PFSK-1 (cell line): ENCODE data around the gene RET.

Experiments
- FOXP2 ChIP-seq: optimal IDR thresholded peaks from 2 replicates; pipeline ENCODE3; 2011; ENCODE audit warnings: borderline replicate concordance, control low read depth, inconsistent platforms; ENCODE audit not compliant: insufficient read depth; ENCODE audit errors: extremely low read length, extremely low read depth
- POLR2AphosphoS5 ChIP-seq: IDR thresholded peaks from 2 replicates; pipeline ENCODE4 v1.6.1; 2012; ENCODE audit warnings: low read depth, mild to moderate bottlenecking, control low read depth, low read length, moderate library complexity
- SIN3A ChIP-seq: IDR thresholded peaks from 2 replicates; pipeline ENCODE4 v1.6.1; 2012; ENCODE audit warnings: mild to moderate bottlenecking, low read length, moderate library complexity, borderline replicate concordance; ENCODE audit not compliant: insufficient read depth
- TAF1 ChIP-seq: IDR thresholded peaks from 2 replicates; pipeline ENCODE4 v1.6.1; 2012; ENCODE audit warnings: low read length, control low read depth, borderline replicate concordance; ENCODE audit not compliant: insufficient read depth
- TF ChIP-seq, protein P1 (sequence below), 2 experiments: IDR thresholded peaks; 2 replicates each; pipeline versions ENCODE4 v1.6.1 to v1.8.0; 2011 to 2012; ENCODE audit warnings: low read depth in 2 of 2, low read length in 2 of 2, control low read depth in 1 of 2, inconsistent platforms in 1 of 2, mild to moderate bottlenecking in 1 of 2, moderate library complexity in 1 of 2; ENCODE audit not compliant: insufficient read depth in 1 of 2

The RET gene

GRCh38 chr10:43055991-43056567 lies 20.8 kb upstream of the RET start:
- no peak for TF ChIP-seq FOXP2
- TF ChIP-seq SIN3A = no peak
- TF ChIP-seq TAF1 = no peak
- TF ChIP-seq POLR2AphosphoS5 = no peak
- TF ChIP-seq, protein P1, sequence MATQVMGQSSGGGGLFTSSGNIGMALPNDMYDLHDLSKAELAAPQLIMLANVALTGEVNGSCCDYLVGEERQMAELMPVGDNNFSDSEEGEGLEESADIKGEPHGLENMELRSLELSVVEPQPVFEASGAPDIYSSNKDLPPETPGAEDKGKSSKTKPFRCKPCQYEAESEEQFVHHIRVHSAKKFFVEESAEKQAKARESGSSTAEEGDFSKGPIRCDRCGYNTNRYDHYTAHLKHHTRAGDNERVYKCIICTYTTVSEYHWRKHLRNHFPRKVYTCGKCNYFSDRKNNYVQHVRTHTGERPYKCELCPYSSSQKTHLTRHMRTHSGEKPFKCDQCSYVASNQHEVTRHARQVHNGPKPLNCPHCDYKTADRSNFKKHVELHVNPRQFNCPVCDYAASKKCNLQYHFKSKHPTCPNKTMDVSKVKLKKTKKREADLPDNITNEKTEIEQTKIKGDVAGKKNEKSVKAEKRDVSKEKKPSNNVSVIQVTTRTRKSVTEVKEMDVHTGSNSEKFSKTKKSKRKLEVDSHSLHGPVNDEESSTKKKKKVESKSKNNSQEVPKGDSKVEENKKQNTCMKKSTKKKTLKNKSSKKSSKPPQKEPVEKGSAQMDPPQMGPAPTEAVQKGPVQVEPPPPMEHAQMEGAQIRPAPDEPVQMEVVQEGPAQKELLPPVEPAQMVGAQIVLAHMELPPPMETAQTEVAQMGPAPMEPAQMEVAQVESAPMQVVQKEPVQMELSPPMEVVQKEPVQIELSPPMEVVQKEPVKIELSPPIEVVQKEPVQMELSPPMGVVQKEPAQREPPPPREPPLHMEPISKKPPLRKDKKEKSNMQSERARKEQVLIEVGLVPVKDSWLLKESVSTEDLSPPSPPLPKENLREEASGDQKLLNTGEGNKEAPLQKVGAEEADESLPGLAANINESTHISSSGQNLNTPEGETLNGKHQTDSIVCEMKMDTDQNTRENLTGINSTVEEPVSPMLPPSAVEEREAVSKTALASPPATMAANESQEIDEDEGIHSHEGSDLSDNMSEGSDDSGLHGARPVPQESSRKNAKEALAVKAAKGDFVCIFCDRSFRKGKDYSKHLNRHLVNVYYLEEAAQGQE (IDR thresholded peaks at IDR 0.05; ENCODE audit: insufficient read depth in 1 of 2, low read depth in 2 of 2, low read length in 2 of 2) = no peak

DNA sequence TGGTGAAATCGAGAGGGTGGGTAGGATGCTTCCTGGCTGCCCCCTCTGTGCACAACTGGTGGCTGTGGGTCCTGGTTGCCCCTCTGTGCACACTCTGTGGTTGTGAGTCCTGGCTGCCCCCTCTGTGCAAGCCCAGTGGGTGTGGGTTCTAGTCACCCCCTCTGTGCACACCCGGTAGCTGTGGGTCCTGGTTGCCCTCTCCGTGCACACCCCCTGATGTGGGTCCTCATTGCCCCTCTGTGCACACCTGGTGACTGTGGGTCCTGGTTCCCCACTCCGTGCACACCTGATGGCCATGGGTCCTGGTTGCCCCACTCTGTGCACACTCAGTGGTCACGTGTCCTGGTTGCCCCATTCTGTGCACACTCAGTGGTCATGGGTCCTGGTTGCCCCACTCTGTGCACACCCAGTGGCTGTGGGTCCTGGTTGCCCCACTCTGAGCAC lies 20.3 kb upstream of the RET start:
- TF ChIP-seq TAF1 (no peak), SIN3A (no peak), POLR2AphosphoS5 (no peak), FOXP2 (no peak)
- TF ChIP-seq, protein P1 (IDR thresholded peaks at IDR 0.05; ENCODE audit: insufficient read depth in 1 of 2, low read depth in 2 of 2, low read length in 2 of 2) = no peak

DNA sequence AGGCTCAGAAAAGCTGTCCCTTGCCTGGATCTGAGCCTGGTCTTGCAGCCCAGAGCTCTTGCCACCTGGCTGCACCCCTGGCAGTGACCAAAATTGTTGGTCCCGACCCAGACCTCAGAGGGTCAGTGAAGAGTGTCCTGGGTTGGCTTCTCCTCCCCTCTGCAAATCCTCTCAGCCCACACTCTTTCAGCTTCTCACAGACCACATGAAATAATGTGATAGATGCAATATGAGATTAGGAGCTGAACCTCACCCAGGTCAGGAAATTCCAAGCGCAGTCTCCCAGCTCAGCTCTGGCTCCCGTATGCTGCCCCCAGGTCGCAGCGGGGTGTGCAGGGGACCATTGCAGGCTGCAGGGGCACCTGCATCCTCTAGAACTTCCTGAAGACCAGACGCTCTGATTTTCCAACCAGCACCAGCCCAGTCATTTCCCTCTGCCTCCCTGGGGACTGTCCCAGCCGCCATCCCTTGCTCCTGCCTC lies 19.6 kb upstream of the RET start:
- TF ChIP-seq SIN3A (no peak), FOXP2 (no peak), POLR2AphosphoS5 (no peak), TAF1 (no peak)
- TF ChIP-seq, protein P1 (IDR thresholded peaks at IDR 0.05; ENCODE audit: insufficient read depth in 1 of 2, low read depth in 2 of 2, low read length in 2 of 2) = no peak

DNA sequence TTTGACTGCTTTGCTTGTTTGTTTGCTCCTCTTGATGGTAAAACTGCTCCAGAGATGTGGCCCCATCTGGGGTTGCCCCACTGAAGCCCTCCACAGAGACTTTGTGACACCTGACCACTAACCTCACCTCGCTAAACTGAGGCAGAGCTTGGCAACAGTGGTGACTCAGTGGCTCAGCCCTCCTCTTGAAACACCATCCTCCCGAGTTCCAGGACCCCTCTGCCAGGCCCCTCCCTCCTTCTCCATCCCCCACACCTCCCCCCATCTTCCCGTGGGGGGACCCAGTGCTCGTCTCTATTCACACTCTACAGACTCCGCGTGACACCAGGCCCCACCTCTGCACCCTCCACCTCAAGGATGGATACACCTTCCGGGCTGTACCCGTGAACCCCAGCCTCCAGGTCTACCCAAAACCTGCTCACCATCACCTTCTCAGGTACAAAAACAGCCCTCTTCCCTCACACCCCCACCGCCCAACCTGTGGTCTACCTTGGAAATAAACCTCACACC lies 19.0 kb upstream of the RET start:
- TF ChIP-seq POLR2AphosphoS5 (no peak), SIN3A (no peak), FOXP2 (no peak), TAF1 (no peak)
- TF ChIP-seq, protein P1 (IDR thresholded peaks at IDR 0.05; ENCODE audit: insufficient read depth in 1 of 2, low read depth in 2 of 2, low read length in 2 of 2) = no peak
